CD4-positive, alpha-beta T cell (primary cell): Measurements from ENCODE around the gene LEFTY1. TPM values are rescaled to one million over a fixed set of nuclear protein-coding genes. Genes with fewer than 3 reads are reported as not detected.

Experiments used
- ATAC-seq: fragments of 200-7000 bp; cut with Tn5 transposase; one replicate; pipeline ENCODE4 v1.10.0; 2022; ENCODE audit warnings: mild to moderate bottlenecking; ENCODE audit not compliant: poor library complexity
- CTCF ChIA-PET: fragments of 350-600 bp; sonication (Branson Sonifier 250); formaldehyde crosslinking; loops from one replicate; lab custom pipeline; 2021; ENCODE audit warnings: antibody characterized with exemption, inconsistent platforms; lab: Charles Lee
- POLR2A ChIA-PET: fragments of 350-600 bp; sonication (Branson Sonifier 250); formaldehyde crosslinking; loops from one replicate; lab custom pipeline; 2021; ENCODE audit warnings: antibody characterized with exemption, inconsistent platforms; lab: Charles Lee
- DNase-seq, 14 experiments: peaks; one replicate each; pipeline ENCODE4 v3.0.0-alpha.2; 2013 to 2020; ENCODE audit warnings: mixed read lengths in 2 of 14
- H3K27ac ChIP-seq, 2 donors: one replicate each; pipeline versions ENCODE4 v1.5.1 to v1.7.0; 2013; ENCODE audit warnings: low read length in 2 of 2, low read depth in 1 of 2, mild to moderate bottlenecking in 1 of 2
- H3K27me3 ChIP-seq, 2 experiments: 1 replicate in 1 of 2; 2 replicates in 1 of 2; pipeline versions ENCODE4 v1.6.1 to v1.7.0; 2013; ENCODE audit warnings: low read length in 2 of 2, control low read depth in 1 of 2, mild to moderate bottlenecking in 1 of 2, moderate library complexity in 1 of 2; ENCODE audit not compliant: insufficient read depth in 2 of 2, control insufficient read depth in 1 of 2
- H3K36me3 ChIP-seq: one replicate; pipeline ENCODE4 v1.6.1; 2013; ENCODE audit warnings: low read length, control low read depth; ENCODE audit not compliant: insufficient read depth
- H3K4me1 ChIP-seq: one replicate; pipeline ENCODE4 v1.6.1; 2013; ENCODE audit warnings: low read length, control low read depth; ENCODE audit not compliant: insufficient read depth
- H3K4me3 ChIP-seq: one replicate; pipeline ENCODE4 v1.5.1; 2013; ENCODE audit warnings: mild to moderate bottlenecking, low read length, moderate library complexity
- H3K9me3 ChIP-seq, 2 experiments: 1 replicate in 1 of 2; 2 replicates in 1 of 2; pipeline versions ENCODE4 v1.6.1 to v1.7.0; 2013; ENCODE audit warnings: low read length in 2 of 2, mild to moderate bottlenecking in 2 of 2, control low read depth in 1 of 2, moderate library complexity in 1 of 2; ENCODE audit not compliant: control insufficient read depth in 1 of 2, insufficient read depth in 1 of 2
- H3K27ac Mint-ChIP-seq: one replicate; pipeline ENCODE4 v1.8.0; 2020; ENCODE audit warnings: mixed read lengths
- H3K27me3 Mint-ChIP-seq: one replicate; pipeline ENCODE4 v1.8.0; 2021; ENCODE audit warnings: mixed read lengths
- H3K36me3 Mint-ChIP-seq: one replicate; pipeline ENCODE4 v1.8.0; 2021; ENCODE audit warnings: low read depth, mixed read lengths
- H3K4me1 Mint-ChIP-seq: one replicate; pipeline ENCODE4 v1.8.0; 2021; ENCODE audit warnings: low read depth, mixed read lengths
- H3K4me3 Mint-ChIP-seq: one replicate; pipeline ENCODE4 v1.8.0; 2020; ENCODE audit warnings: mild to moderate bottlenecking, mixed read lengths
- H3K9me3 Mint-ChIP-seq: one replicate; pipeline ENCODE4 v1.8.0; 2020; ENCODE audit warnings: mixed read lengths
- CTCF ChIP-seq: fragments of 200-600 bp; IDR thresholded peaks from one replicate; pipeline ENCODE4 v1.8.0; 2022; ENCODE audit warnings: antibody characterized with exemption, mild to moderate bottlenecking
- intact Hi-C, 2 experiments: fragments of 100-400 bp; cut with DNase I in 1 of 2; cut with micrococcal nuclease in 1 of 2; formaldehyde crosslinking; loops; one replicate each; pipeline versions ENCODE4 v1.15.1 to v1.9.0; 2023 to 2025; cut with DNase I, micrococcal nuclease
- total RNA-seq, 174 experiments: library from RNA in 2 of 174; stranded (reverse) in 2 of 174; gene quantifications; one replicate each; pipeline ENCODE4 v1.2.3 and lab custom pipeline; 2021 to 2026

LEFTY1 gene
- total RNA-seq, 2 experiments from 2014 or later, result not detected

GRCh38 chr1:225886159-225887029 lies 2.6 kb downstream of the LEFTY1 start:
- DNase-seq (no peak), ATAC-seq (no peak)
- TF ChIP-seq CTCF, result no peak
- intact Hi-C loops, result loop anchor here in 1 of 2 experiments (10.0 kb wide), 1 partner anchor 178 kb away; the partner anchor contains the start of gene H3-3A
- H3K4me1 Mint-ChIP-seq, result peaks cover 22% of the 10 kb centered on the region
- no peaks in the 10 kb centered on the region for H3K36me3 ChIP-seq
- ChIA-PET POLR2A (interaction anchor here (0.7 to 13.0 kb wide), 2 partner anchors 10 to 11 kb away, joined by 4 to 427 read pairs; no protein-coding TSS in a partner anchor), CTCF (no interaction called here)
- H3K27me3 Mint-ChIP-seq, result no peaks in the 10 kb centered on the region
- no peak overlapping the region for H3K4me3 ChIP-seq
- H3K4me3 Mint-ChIP-seq, result peak overlapping the region; percentile 60
- H3K9me3 Mint-ChIP-seq, result no peaks in the 10 kb centered on the region
- H3K27me3 ChIP-seq, result no peaks in the 10 kb centered on the region
- no peak overlapping the region for H3K27ac Mint-ChIP-seq
- H3K9me3 ChIP-seq, result no peaks in the 10 kb centered on the region
- peaks cover 10% of the 10 kb centered on the region for H3K36me3 Mint-ChIP-seq
- no peak overlapping the region for H3K27ac ChIP-seq
- peaks cover 31% of the 10 kb centered on the region for H3K4me1 ChIP-seq

- no peak overlapping the region for H3K27ac ChIP-seq
- DNase-seq (no peak), ATAC-seq (no peak)
- peaks cover 25% of the 10 kb centered on the region for H3K4me1 Mint-ChIP-seq
- H3K36me3 Mint-ChIP-seq, result peaks cover 20% of the 10 kb centered on the region
- H3K36me3 ChIP-seq, result no peaks in the 10 kb centered on the region
- no peak overlapping the region for H3K27ac Mint-ChIP-seq
- no peak for TF ChIP-seq CTCF
- intact Hi-C loops, result loop anchor here in 1 of 2 experiments (10.0 kb wide), 1 partner anchor 179 kb away; the partner anchor contains the start of gene H3-3A
- H3K9me3 ChIP-seq, result no peaks in the 10 kb centered on the region
- peak overlapping the region; percentile 34 for H3K4me3 Mint-ChIP-seq
- no peak overlapping the region for H3K4me3 ChIP-seq
- peaks cover 31% of the 10 kb centered on the region for H3K4me1 ChIP-seq
- no peaks in the 10 kb centered on the region for H3K27me3 Mint-ChIP-seq
- ChIA-PET POLR2A (interaction anchor here (6.6 to 13.0 kb wide), 2 partner anchors 11 to 108 kb away, joined by 98 to 427 read pairs; partner anchors contain the start of gene SRP9), CTCF (no interaction called here)
- no peaks in the 10 kb centered on the region for H3K9me3 Mint-ChIP-seq
- H3K27me3 ChIP-seq, result no peaks in the 10 kb centered on the region
Measured at GRCh38 chr1:225885336-225885735, 3.6 kb downstream of the LEFTY1 start.

GRCh38 chr1:225883616-225884265 lies 5.2 kb downstream of the LEFTY1 start:
- CTCF ChIA-PET, result interaction anchor here (1.0 to 3.8 kb wide), 6 partner anchors 12 to 106 kb away, joined by 3 to 21 read pairs (median 8); partner anchors contain the start of gene SRP9
- intact Hi-C loops, result loop anchor here (5.0 to 10.0 kb wide), 2 partner anchors 94 to 181 kb away; partner anchors contain the start of gene H3-3A (in 1 of the 2)
- H3K9me3 Mint-ChIP-seq, result no peaks in the 10 kb centered on the region

More at GRCh38 chr1:225883616-225884265, 5.2 kb downstream of the LEFTY1 start:
- H3K4me3 ChIP-seq, result peak overlapping the region; percentile 74
- Mint-ChIP-seq H3K4me1 (peaks cover 34% of the 10 kb centered on the region), H3K27ac (peak overlapping the region; percentile 86), H3K4me3 (peak overlapping the region; percentile 97), H3K27me3 (no peaks in the 10 kb centered on the region), H3K36me3 (peaks cover 36% of the 10 kb centered on the region)
- TF ChIP-seq CTCF, result no peak
- ATAC-seq, result no peak
- POLR2A ChIA-PET, result interaction anchor here (0.9 to 13.0 kb wide), 15 partner anchors 12 to 456 kb away, joined by 3 to 427 read pairs (median 14); partner anchors contain the start of genes H3-3A, LBR, PYCR2 and SRP9
- no peaks in the 10 kb centered on the region for H3K27me3 ChIP-seq
- peak overlapping the region in 1 of 2 donors; percentile 23 for H3K27ac ChIP-seq
- no peak for DNase-seq
- H3K36me3 ChIP-seq, result peaks cover 9% of the 10 kb centered on the region
- H3K9me3 ChIP-seq, result no peaks in the 10 kb centered on the region
- peaks cover 40% of the 10 kb centered on the region for H3K4me1 ChIP-seq
